Endometrial microvascular endothelial cells (primary cell): ENCODE results near the gene EIF4B. TPM values are rescaled to one million over a fixed set of nuclear protein-coding genes. Genes with fewer than 3 reads are reported as not detected.
"Not testable (repeated sequence)": the region's sequence is repeated elsewhere in the genome, so short reads cannot be mapped to it uniquely, and the experiment has no call there.

ENCODE experiments used
- in situ Hi-C: cut with HindIII; loops from 2 replicates; pipeline ENCODE4 v1.10.0; 2017; ENCODE audit warnings: low sequenced_read_pairs, low pct_unique_long_range_greater_than_20kb; ENCODE audit errors: inconsistent ontology term
- total RNA-seq: library from RNA; depleted of rRNA; stranded (reverse); fragments of >200 nt; gene quantifications from one replicate; pipeline ENCODE4 v1.2.3, GENCODE V29; 2015; ENCODE audit errors: inconsistent ontology term

EIF4B gene
- total RNA-seq, 1 donor from 2014 or later = 363 TPM

- in situ Hi-C loops = loop anchor here (25.0 kb wide), 1 partner anchor 105 kb away; no protein-coding TSS in a partner anchor
Observed at GRCh38 chr12:52992240-52992639, 14.0 kb upstream of the EIF4B start.

DNA sequence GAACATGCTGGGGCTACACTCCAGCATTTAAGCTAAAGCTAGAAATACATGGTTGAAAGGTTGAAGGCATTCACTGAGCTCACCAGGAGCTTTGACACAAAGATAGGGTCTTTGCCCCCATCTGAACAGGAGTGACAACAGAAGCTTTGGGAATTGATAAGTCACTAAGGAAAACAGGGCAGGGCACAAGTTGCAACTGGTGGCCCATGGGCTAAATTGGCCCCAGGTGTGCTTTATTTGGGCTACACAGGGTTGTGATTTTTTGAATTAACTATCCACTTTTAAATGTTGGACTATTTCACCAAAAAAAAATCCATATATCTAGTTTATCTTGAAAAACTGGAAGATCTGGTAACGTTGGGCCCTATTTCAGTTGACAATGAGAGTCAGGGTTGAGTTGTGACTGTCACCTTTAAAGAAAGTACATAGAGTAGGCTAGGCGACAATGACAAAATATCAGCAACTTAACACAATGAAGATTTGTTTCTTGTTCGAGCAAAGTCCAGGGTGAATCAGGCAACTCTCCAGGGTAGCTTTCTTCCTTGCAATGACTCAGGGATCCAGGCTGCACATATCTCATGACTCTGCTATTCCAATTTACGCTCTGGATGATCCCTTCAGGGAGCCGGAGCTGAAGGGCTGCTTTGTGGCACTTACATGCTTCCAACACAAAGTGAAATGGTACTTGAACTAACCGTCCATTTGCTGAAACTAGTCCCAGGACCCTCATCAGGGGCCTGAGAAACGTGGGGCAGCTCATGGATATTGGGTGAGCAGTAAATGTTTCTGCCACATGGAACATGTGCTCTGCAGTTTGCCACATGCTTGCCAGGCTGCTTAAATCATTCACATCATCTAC, 13.3 kb upstream of the EIF4B start:
- in situ Hi-C loops = loop anchor here (25.0 kb wide), 1 partner anchor 106 kb away; no protein-coding TSS in a partner anchor

DNA sequence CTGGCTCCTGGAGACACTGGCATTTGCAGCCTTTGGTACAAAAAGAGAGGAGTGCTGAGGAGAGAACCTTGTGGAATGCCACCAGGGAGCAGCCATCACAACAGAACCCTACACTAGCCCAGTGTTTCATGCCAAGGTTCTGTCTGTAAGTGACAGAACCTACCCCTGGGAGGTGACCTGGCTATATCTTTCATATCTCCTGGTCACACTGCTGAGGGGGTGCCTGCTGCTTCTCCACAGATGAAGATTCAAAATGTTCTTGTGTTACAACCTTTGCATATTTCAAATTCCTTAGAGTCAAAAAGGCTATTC, 12.7 kb upstream of the EIF4B start:
- in situ Hi-C loops = loop anchor here (25.0 kb wide), 1 partner anchor 106 kb away; no protein-coding TSS in a partner anchor

GRCh38 chr12:53004178-53004577, 2.1 kb upstream of the EIF4B start:
- in situ Hi-C loops = no loop called here

GRCh38 chr12:53004582-53004981, 1.7 kb upstream of the EIF4B start:
- in situ Hi-C loops = no loop called here

- in situ Hi-C loops = no loop called here
Observed at GRCh38 chr12:53005215-53005985, 856 bp upstream of the EIF4B start.

DNA sequence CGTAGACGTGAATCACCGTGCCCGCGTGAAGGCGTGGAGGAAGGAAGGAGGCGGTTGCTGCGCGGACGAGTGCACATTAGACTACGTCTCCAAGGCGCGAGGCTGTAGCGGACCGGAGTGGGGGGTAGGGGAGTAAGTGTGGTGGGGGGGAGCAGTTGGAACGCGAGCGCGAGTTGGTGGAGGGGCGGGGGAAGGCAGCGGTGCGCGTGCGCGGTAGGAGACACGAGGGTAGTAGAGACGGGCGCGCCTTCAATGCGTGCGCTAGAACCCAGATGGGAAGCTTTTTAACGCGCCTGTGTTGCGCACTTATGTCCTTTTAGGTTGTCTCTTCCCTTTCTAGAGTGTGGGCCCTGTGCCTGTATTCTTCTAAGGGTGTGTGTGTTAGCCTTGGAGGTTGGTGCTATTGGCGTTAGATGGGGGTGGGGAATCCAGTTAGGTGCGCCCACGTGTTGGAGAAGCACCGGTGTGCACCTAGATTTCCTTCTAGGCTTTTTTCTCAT, 604 bp downstream of the EIF4B start:
- in situ Hi-C loops = no loop called here

DNA sequence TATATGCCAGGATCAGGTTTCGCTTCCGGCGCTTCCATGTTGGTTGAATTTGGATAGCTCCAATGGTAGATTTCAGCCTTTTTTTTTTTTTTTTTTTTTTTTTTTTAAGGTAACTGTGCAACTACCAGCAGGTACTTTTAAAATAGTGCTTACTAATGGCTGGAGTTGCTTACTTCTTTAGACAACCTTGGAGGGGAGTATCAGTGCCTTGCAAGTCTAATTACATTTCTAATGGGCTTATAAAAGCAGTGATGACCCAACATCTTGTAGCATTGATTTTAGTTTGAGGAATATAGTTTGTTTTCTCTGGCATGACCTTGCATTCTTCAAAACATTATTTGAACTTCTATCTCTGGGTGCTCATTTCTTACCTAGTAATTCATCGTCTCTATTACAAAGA, 1.1 kb downstream of the EIF4B start:
- in situ Hi-C loops = no loop called here

DNA sequence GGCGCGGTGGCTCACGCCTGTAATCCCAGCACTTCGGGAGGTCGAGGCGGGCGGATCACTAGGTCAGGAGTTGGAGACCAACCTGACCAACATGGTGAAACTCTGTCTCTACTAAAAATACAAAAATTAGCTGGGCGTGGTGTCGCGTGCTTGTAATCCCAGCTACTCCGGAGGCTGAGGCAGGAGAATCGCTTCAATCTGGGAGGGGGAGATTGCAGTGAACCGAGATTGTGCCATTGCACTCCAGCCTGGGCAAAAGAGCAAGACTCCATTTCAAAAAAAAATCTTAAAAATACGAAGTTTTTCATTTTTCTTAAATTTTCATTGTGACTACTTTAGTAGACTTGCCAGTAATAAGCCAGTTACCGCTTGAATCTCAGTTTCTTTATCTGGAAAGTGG, 2.5 kb downstream of the EIF4B start:
- in situ Hi-C loops = not testable (repeated sequence)

- in situ Hi-C loops = no loop called here
Observed at GRCh38 chr12:53010955-53011354, 4.7 kb downstream of the EIF4B start.

DNA sequence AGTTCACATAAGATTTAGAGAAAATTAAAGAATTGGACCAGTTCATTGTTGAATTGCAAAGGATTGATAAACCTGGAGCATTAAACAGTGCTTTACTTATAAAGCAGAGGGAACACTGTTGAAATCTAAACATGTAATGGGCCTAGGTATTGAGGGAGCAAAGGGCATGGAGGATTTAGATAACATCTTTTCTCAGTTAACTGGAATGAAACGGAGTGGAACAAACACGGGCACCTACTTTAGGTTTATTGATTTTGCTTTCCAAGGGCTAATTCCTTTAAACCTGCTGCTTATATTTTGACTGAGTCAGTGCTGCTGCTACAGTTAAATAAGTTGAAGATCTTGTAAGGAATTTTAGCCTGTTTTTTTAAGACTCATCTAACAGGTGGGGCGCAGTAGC, 5.6 kb downstream of the EIF4B start:
- in situ Hi-C loops = no loop called here

- in situ Hi-C loops = no loop called here
Observed at GRCh38 chr12:53012928-53013327, 6.7 kb downstream of the EIF4B start.

DNA sequence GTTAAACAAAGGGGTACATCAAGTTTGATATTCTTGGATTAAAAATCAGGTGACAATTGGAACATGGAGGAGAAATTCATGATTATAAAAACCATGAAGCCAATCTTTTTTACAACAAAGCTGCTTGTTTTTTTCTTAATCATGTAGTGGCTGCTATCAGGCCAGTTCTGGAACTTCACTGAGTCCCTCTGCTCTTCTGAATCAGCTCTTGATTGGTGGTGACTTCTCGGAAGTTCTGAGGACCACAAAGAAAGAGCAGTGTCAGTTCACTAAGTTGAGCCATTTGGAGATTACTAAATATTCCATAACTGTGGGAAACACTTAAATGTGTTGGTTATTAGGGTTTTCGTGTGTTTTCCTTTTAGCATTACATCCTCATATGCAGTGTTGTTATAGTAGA, 8.5 kb downstream of the EIF4B start:
- in situ Hi-C loops = no loop called here

DNA sequence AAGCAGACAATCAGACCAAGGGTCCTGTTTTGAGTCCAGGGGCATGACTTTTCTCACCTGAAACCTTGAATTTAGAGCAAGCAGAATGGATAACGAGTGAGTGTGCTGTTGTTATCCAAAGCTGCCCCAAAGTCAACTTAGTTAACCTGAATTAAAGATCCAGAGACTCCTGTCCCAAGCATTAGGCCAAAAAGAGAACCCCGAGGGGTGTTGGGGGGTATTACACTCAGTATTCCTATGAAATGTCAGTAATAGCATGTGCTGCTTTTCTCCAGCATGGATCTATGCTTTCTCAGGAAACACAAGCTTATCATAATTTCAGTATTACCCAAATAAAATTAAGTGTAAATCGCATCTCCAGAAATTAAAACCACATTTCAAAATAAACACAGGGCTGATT, 19.0 kb downstream of the EIF4B start:
- in situ Hi-C loops = no loop called here

GRCh38 chr12:53027014-53027413, 20.8 kb downstream of the EIF4B start:
- in situ Hi-C loops = not testable (repeated sequence)

DNA sequence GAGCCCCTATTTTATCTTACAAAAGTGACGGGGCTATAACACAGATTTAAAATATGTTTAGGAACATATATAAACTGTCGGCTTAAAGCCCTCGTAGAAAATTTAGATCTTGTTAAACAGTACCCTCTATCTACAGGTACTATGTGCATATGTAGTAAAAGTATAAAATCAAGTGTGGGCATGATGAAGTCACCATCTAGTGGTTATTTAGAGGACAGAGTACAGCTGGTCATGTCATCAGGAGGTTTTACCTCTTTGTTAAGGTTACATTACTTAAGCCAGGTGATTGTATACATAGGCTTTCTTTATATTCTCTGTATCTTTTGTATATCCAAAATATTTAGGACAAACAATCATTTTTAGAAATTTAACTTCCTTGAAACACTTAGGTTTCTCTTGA, 25.4 kb downstream of the EIF4B start:
- in situ Hi-C loops = no loop called here

- in situ Hi-C loops = not testable (repeated sequence)
Observed at GRCh38 chr12:53033832-53034231, 27.6 kb downstream of the EIF4B start.

- in situ Hi-C loops = no loop called here
Observed at GRCh38 chr12:53034459-53034858, 28.2 kb downstream of the EIF4B start.

- in situ Hi-C loops = no loop called here
Observed at GRCh38 chr12:53036802-53037201, 30.5 kb downstream of the EIF4B start.

- in situ Hi-C loops = no loop called here
Observed at GRCh38 chr12:53039851-53040250, 33.6 kb downstream of the EIF4B start.
